Measurements from ENCODE around the gene SLC22A16.
"Not testable (repeated sequence)": the region's sequence is repeated elsewhere in the genome, so short reads cannot be mapped to it uniquely, and the experiment has no call there.

Gene SLC22A16

GRCh38 chr6:110476046-110476849 is at the start of gene SLC22A16:
Gene SLC22A16 (minus strand): TSS chr6:110476613. CDS start chr6:110476574, 39 bp downstream.
- no peak for DNase-seq

- DNase-seq, result no peak
These were observed 48.6 kb upstream of the SLC22A16 start for GRCh38 chr6:110525001-110525400.

- DNase-seq, result no peak
These were observed 47.9 kb upstream of the SLC22A16 start for GRCh38 chr6:110524305-110524704.

- no peak for DNase-seq
These were observed 47.1 kb upstream of the SLC22A16 start for GRCh38 chr6:110523451-110524021.

- no peak for DNase-seq
These were observed 46.0 kb upstream of the SLC22A16 start for GRCh38 chr6:110522427-110522826.

- no peak for DNase-seq
These were observed 44.7 kb upstream of the SLC22A16 start for GRCh38 chr6:110520992-110521543.

GRCh38 chr6:110520209-110520965 is 44.0 kb upstream of the SLC22A16 start:
- no peak for DNase-seq

- DNase-seq, result no peak
These were observed 41.3 kb upstream of the SLC22A16 start for GRCh38 chr6:110517601-110518281.

GRCh38 chr6:110517034-110517433 is 40.6 kb upstream of the SLC22A16 start:
- no peak for DNase-seq

- no peak for DNase-seq
These were observed 38.4 kb upstream of the SLC22A16 start for GRCh38 chr6:110514818-110515217.

GRCh38 chr6:110512991-110513390 is 36.6 kb upstream of the SLC22A16 start:
- no peak for DNase-seq

- DNase-seq, result not testable (repeated sequence)
These were observed 36.1 kb upstream of the SLC22A16 start for GRCh38 chr6:110512549-110512948.

GRCh38 chr6:110511401-110511800 is 35.0 kb upstream of the SLC22A16 start:
- DNase-seq, result no peak

- DNase-seq, result no peak
These were observed 33.3 kb upstream of the SLC22A16 start for GRCh38 chr6:110509617-110510241.

- DNase-seq, result not testable (repeated sequence)
These were observed 28.5 kb upstream of the SLC22A16 start for GRCh38 chr6:110504891-110505290.

- no peak for DNase-seq
These were observed 19.5 kb upstream of the SLC22A16 start for GRCh38 chr6:110495949-110496348.

GRCh38 chr6:110493253-110493800 is 16.9 kb upstream of the SLC22A16 start:
- DNase-seq, result no peak

- DNase-seq, result no peak
These were observed 16.2 kb upstream of the SLC22A16 start for GRCh38 chr6:110492584-110492983.

GRCh38 chr6:110491644-110492317 is 15.4 kb upstream of the SLC22A16 start:
- DNase-seq, result no peak

GRCh38 chr6:110491299-110491643 is 14.9 kb upstream of the SLC22A16 start:
- DNase-seq, result no peak
